ENCODE measurements around the gene FBXO24. TPM values are rescaled to one million over a fixed set of nuclear protein-coding genes. Genes with fewer than 3 reads are reported as not detected.

The FBXO24 gene
- total and polyA plus RNA-seq, 2 of the 8 experiments (the other 6 are each of a cell fraction or from before 2014, with no cell fraction given), result 0.35 to 0.57 TPM

DNA sequence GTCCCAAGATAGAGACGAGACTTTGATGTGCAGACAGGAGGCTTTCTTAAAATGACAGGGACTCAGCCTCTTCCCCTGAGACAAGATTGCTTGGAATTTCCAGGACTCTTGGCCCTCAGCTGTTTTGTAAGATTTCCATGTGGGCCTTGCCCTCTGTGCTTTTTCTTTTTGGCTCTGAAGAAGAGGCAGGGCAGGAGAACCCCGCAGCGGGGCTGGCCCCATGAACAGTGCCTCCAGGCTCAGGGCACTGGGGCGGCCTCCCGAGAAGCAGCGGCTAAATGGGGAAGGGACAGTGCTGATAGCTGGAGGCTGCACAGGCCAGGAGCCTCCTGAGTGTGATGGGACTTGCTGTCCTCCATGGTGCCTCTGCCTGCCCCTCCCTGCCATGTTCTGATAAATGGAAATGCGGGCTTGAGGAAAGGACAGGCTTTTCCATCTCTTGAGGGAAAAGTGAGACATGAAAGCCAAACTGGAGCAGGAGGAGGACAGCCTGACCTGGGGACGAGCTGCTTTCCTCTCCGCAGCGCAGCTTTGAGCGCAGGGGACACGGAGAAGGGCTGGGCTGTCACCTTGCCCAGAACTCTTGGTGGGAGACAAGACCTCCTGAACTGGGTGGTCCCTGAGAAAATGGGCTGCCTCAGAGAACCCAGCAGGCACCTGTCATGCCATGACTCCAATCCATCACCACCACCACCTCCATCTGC, 24.5 kb upstream of the FBXO24 start:
- no peaks in the 10 kb centered on the region for H3K79me1 ChIP-seq (ENCODE audit: low read depth, low read length)
- no peak overlapping the region for H2BK12ac ChIP-seq (ENCODE audit: low read depth, low read length)
- peaks cover 0 to under 1% (median under 1%) of the 10 kb centered on the region in 4 experiments; a peak in 3 of 8 replicates for H3K36me3 ChIP-seq (ENCODE audit: control insufficient read depth in 2 of 4, insufficient read depth in 4 of 4, low read length in 3 of 4)
- no peak overlapping the region for H2AK5ac ChIP-seq (ENCODE audit: low read depth, low read length)
- H2BK5ac ChIP-seq (ENCODE audit: low read depth, low read length), result no peak overlapping the region
- H3K27ac ChIP-seq (ENCODE audit: low read depth, low read length), result no peak overlapping the region
- WGBS, 2 experiments (ENCODE audit: extremely low coverage in 1 of 2, insufficient coverage in 1 of 2, insufficient read length in 1 of 2, insufficient replicate concordance in 2 of 2, low coverage in 1 of 2, low lambda C conversion rate in 2 of 2, missing lambda C conversion rate in 1 of 2), result 94% methylated on average over 10 of the region's 12 CpGs; no CpG with 5 or more reads in 1 of the 2 experiments
- no peak overlapping the region for H3K9ac ChIP-seq (replicated peaks in 1 of 4; ENCODE audit: extremely low read depth in 1 of 4, low read depth in 3 of 4, low read length in 3 of 4)
- no peak overlapping the region for H4K91ac ChIP-seq (replicated peaks; ENCODE audit: insufficient read length, low read length)
- peaks cover 0 to 2% of the 10 kb centered on the region in 2 experiments for H4K20me1 ChIP-seq (replicated peaks in 1 of 2; ENCODE audit: control insufficient read depth in 1 of 2, insufficient read depth in 2 of 2, low read length in 2 of 2)
- H3K4ac ChIP-seq (replicated peaks; ENCODE audit: insufficient read length, low read depth, low read length), result no peak overlapping the region
- ChIA-PET CTCF (ENCODE audit: partially characterized antibody) (interaction anchor here (0.9 to 12.7 kb wide), 15 partner anchors 10 to 131 kb away, joined by 3 to 341 read pairs (median 5); partner anchors contain the start of genes AGFG2, FBXO24, LRCH4 and NYAP1), POLR2A (ENCODE audit: partially characterized antibody) (interaction anchor here (0.5 to 1.7 kb wide), 3 partner anchors 15 to 65 kb away, joined by 3 to 4 read pairs (median 4); partner anchors contain the start of genes FBXO24 and LRCH4)
- no peaks in the 10 kb centered on the region for H3K9me3 ChIP-seq (ENCODE audit: insufficient read depth in 2 of 2, low read depth in 1 of 2, low read length in 1 of 2)
- no peak overlapping the region for H4K8ac ChIP-seq (ENCODE audit: extremely low read depth, insufficient read depth, low read length)
- no peak overlapping the region for H3K56ac ChIP-seq (replicated peaks; ENCODE audit: insufficient read length, low read depth, low read length)
- no peaks in the 10 kb centered on the region for H3K23me2 ChIP-seq (ENCODE audit: low read depth, low read length)
- H2BK15ac ChIP-seq (ENCODE audit: low read length), result no peak overlapping the region
- FAIRE-seq, result no peak
- no peak overlapping the region for H3K14ac ChIP-seq (ENCODE audit: insufficient read length)
- no peak overlapping the region for H2BK20ac ChIP-seq (ENCODE audit: low read length)
- no peak for DNase-seq (ENCODE audit: low read depth in 1 of 2, low spot score in 2 of 2)
- H3K4me2 ChIP-seq (ENCODE audit: insufficient read depth in 1 of 2, low read depth in 2 of 2, low read length in 2 of 2), result no peak overlapping the region
- no peaks in the 10 kb centered on the region for H3K27me3 ChIP-seq (replicated peaks in 1 of 4; ENCODE audit: control insufficient read depth in 3 of 4, extremely low read depth in 1 of 4, insufficient read depth in 3 of 4, low read length in 3 of 4)
- H4K5ac ChIP-seq (ENCODE audit: insufficient read length, low read depth, low read length), result no peak overlapping the region
- no peak overlapping the region for H2BK120ac ChIP-seq (replicated peaks; ENCODE audit: low read depth, low read length)
- H2AFZ ChIP-seq (ENCODE audit: low read length), result no peak overlapping the region
- TF ChIP-seq USF2 (IDR thresholded peaks at IDR 0.05; ENCODE audit: low read length) (no peak), CTBP2 (IDR thresholded peaks at IDR 0.05; ENCODE audit: borderline replicate concordance, insufficient read depth, insufficient read length, low read length) (no peak)
- H3K4me1 ChIP-seq (replicated peaks in 1 of 4; ENCODE audit: control insufficient read depth in 3 of 4, insufficient read depth in 4 of 4, low read length in 3 of 4), result peaks cover 0 to 7% (median 3%) of the 10 kb centered on the region in 4 experiments; a peak in 5 of 7 replicates
- H3K79me2 ChIP-seq (ENCODE audit: control insufficient read depth in 1 of 2, insufficient read depth in 2 of 2, low read length in 2 of 2), result no peaks in the 10 kb centered on the region
- H3K4me3 ChIP-seq (ENCODE audit: extremely low read depth in 1 of 4, insufficient read depth in 2 of 4, low read depth in 3 of 4, low read length in 4 of 4), result no peak overlapping the region
- no peak overlapping the region for H3K18ac ChIP-seq (ENCODE audit: extremely low read depth, low read length)
- no peak overlapping the region for H3K23ac ChIP-seq (ENCODE audit: insufficient read length)

Measured in H1 (cell line).